ENCODE results near the gene NVL. TPM values are rescaled to one million over a fixed set of nuclear protein-coding genes. Genes with fewer than 3 reads are reported as not detected.

NVL gene
- total RNA-seq, 1 experiment from 2014 or later = 33.4 TPM

GRCh38 chr1:224201853-224202252, 128.1 kb downstream of the NVL start (continued):
- TF ChIP-seq AFF4 (CRISPR knock-in tag; IDR thresholded peaks at IDR 0.05; ENCODE audit: borderline replicate concordance) (no peak), USF2 (CRISPR knock-in tag; IDR thresholded peaks at IDR 0.05) (no peak), IRF1 (CRISPR knock-in tag; IDR thresholded peaks at IDR 0.05) (no peak), FOXJ3 (CRISPR knock-in tag; IDR thresholded peaks at IDR 0.05; ENCODE audit: borderline replicate concordance) (no peak), TEAD4 (CRISPR knock-in tag; IDR thresholded peaks at IDR 0.05) (no peak)

GRCh38 chr1:224201383-224201782, 128.6 kb downstream of the NVL start:
- no peaks in the 10 kb centered on the region for H3K9me3 Mint-ChIP-seq
- no peaks in the 10 kb centered on the region for H3K27me3 Mint-ChIP-seq (ENCODE audit: low read depth)
- peak overlapping the region; percentile 73; the same call in 1 of the 2 replicates for H3K27ac Mint-ChIP-seq
- H3K4me1 Mint-ChIP-seq = peaks cover 15% of the 10 kb centered on the region
- no peak for ATAC-seq
- no peak overlapping the region for H3K4me3 Mint-ChIP-seq
- H3K36me3 Mint-ChIP-seq = no peaks in the 10 kb centered on the region
- TF ChIP-seq STAT6 (CRISPR knock-in tag; conservative IDR thresholded peaks at IDR 0.05; ENCODE audit: low read depth) (no peak), PREB (CRISPR knock-in tag; IDR thresholded peaks at IDR 0.05; ENCODE audit: borderline replicate concordance) (no peak), EMX1 (CRISPR knock-in tag; IDR thresholded peaks at IDR 0.05) (no peak), USF2 (CRISPR knock-in tag; IDR thresholded peaks at IDR 0.05) (no peak), JUN (CRISPR knock-in tag; IDR thresholded peaks at IDR 0.05) (no peak), ELF4 (CRISPR knock-in tag; IDR thresholded peaks at IDR 0.05; ENCODE audit: low read depth) (no peak), ARID4B (CRISPR knock-in tag; IDR thresholded peaks at IDR 0.05; ENCODE audit: borderline replicate concordance) (no peak), ZNF121 (CRISPR knock-in tag; IDR thresholded peaks at IDR 0.05) (no peak), ZNF512 (CRISPR knock-in tag; IDR thresholded peaks at IDR 0.05; ENCODE audit: borderline replicate concordance) (no peak)
- ChIA-PET CTCF (no interaction called here), POLR2A (no interaction called here)
- no peak for DNase-seq (ENCODE audit: low spot score)

Measured in WTC11 (cell line).